ENCODE measurements around the gene TPRN. TPM values are rescaled to one million over a fixed set of nuclear protein-coding genes. Genes with fewer than 3 reads are reported as not detected.
A peak's percentile ranks its signal among the peaks of the same experiment; 100 is the strongest.

TPRN gene
- total and polyA plus RNA-seq, 9 of the 15 experiments (the other 6 are each of a cell fraction or from before 2014, with no cell fraction given) = 0.31 to 31.9 (median 4.4) TPM

- TF ChIP-seq ZNF318 (IDR thresholded peaks at IDR 0.05; ENCODE audit: borderline replicate concordance in 1 of 2, low read depth in 1 of 2) (no peak), TOE1 (IDR thresholded peaks at IDR 0.05; ENCODE audit: borderline replicate concordance) (0 out of 2 replicates have a peak, but pooled peaks have one; percentile 19), TOE1 (CRISPR knock-in tag; IDR thresholded peaks at IDR 0.05; ENCODE audit: borderline replicate concordance, low read depth) (no peak; the same call in none of the 2 replicates), PBX2 (CRISPR knock-in tag; IDR thresholded peaks at IDR 0.05; ENCODE audit: low read depth) (no peak), PBX2 (tag; conservative IDR thresholded peaks at IDR 0.05; ENCODE audit: low read depth) (no peak), ZNF589 (CRISPR knock-in tag; IDR thresholded peaks at IDR 0.05; ENCODE audit: low read depth) (no peak), ZFP91 (CRISPR knock-in tag; IDR thresholded peaks at IDR 0.05) (no peak), ZNF76 (CRISPR knock-in tag; IDR thresholded peaks at IDR 0.05; ENCODE audit: borderline replicate concordance) (no peak), ZNF311 (CRISPR knock-in tag; IDR thresholded peaks at IDR 0.05) (no peak)
Observed at GRCh38 chr9:137188490-137189296, 11.8 kb downstream of the TPRN start, which contains the start of the genes ANAPC2 and SSNA1 (continued).
